ENCODE measurements around the gene RNF144B. TPM values are rescaled to one million over a fixed set of nuclear protein-coding genes. Genes with fewer than 3 reads are reported as not detected.
A peak's percentile ranks its signal among the peaks of the same experiment; 100 is the strongest.
"Not testable (repeated sequence)": the region's sequence is repeated elsewhere in the genome, so short reads cannot be mapped to it uniquely, and the experiment has no call there.

The RNF144B gene
- total and polyA plus RNA-seq, 4 donors = 18.1 to 96.8 (median 59.5) TPM

GRCh38 chr6:18406955-18407749 is 20.0 kb downstream of the RNF144B start:
- Histone ChIP-seq H3K27ac (ENCODE audit: low read depth in 1 of 2, low read length in 1 of 2) (no peak overlapping the region), H3K9me3 (ENCODE audit: control insufficient read depth in 4 of 4, insufficient read depth in 3 of 4, low read length in 3 of 4) (no peaks in the 10 kb centered on the region), H3K4me3 (no peak overlapping the region), H3K4me1 (ENCODE audit: control insufficient read depth in 5 of 5, insufficient read depth in 5 of 5, low read length in 5 of 5) (peaks cover 0 to 13% (median 0%) of the 10 kb centered on the region in 5 donors), H3K36me3 (ENCODE audit: control insufficient read depth in 4 of 4, insufficient read depth in 4 of 4, low read length in 4 of 4) (peaks cover 0 to 9% (median 0%) of the 10 kb centered on the region in 4 donors), H3K9ac (ENCODE audit: insufficient read depth in 1 of 2, low read length in 2 of 2) (no peak overlapping the region), H3K27me3 (ENCODE audit: control insufficient read depth in 3 of 3, insufficient read depth in 3 of 3, low read length in 2 of 3) (no peaks in the 10 kb centered on the region)
- 89 to 90% methylated on average over 4 of the region's 4 CpGs for WGBS, 2 donors
- no peak for TF ChIP-seq CTCF (IDR thresholded peaks at IDR 0.05; ENCODE audit: control extremely low read depth, extremely low read depth)
- DNase-seq = no peak
- ATAC-seq (ENCODE audit: insufficient read depth, low FRiP score) = no peak

GRCh38 chr6:18409602-18410001 is 22.5 kb downstream of the RNF144B start:
- not testable (repeated sequence) for H3K27ac ChIP-seq (ENCODE audit: low read depth in 1 of 2, low read length in 1 of 2); H3K9me3 ChIP-seq (ENCODE audit: control insufficient read depth in 4 of 4, insufficient read depth in 3 of 4, low read length in 3 of 4); H3K9ac ChIP-seq (ENCODE audit: insufficient read depth in 1 of 2, low read length in 2 of 2); H3K4me3 ChIP-seq; DNase-seq; H3K4me1 ChIP-seq (ENCODE audit: control insufficient read depth in 5 of 5, insufficient read depth in 5 of 5, low read length in 5 of 5); ATAC-seq (ENCODE audit: insufficient read depth, low FRiP score); H3K27me3 ChIP-seq (ENCODE audit: control insufficient read depth in 3 of 3, insufficient read depth in 3 of 3, low read length in 2 of 3)
- WGBS, 2 donors = 87 to 95% methylated on average over 11 of the region's 11 CpGs
- peaks cover 0 to 10% (median 0%) of the 10 kb centered on the region in 4 donors for H3K36me3 ChIP-seq (ENCODE audit: control insufficient read depth in 4 of 4, insufficient read depth in 4 of 4, low read length in 4 of 4)

GRCh38 chr6:18410412-18410811 is 23.3 kb downstream of the RNF144B start:
- H3K4me1 ChIP-seq (ENCODE audit: control insufficient read depth in 5 of 5, insufficient read depth in 5 of 5, low read length in 5 of 5) = peaks cover 0 to 8% (median 0%) of the 10 kb centered on the region in 5 donors
- ATAC-seq (ENCODE audit: insufficient read depth, low FRiP score) = no peak
- H3K9me3 ChIP-seq (ENCODE audit: control insufficient read depth in 4 of 4, insufficient read depth in 3 of 4, low read length in 3 of 4) = no peaks in the 10 kb centered on the region
- WGBS, 2 donors = 71 to 73% methylated on average over 3 of the region's 3 CpGs
- TF ChIP-seq CTCF (IDR thresholded peaks at IDR 0.05; ENCODE audit: control extremely low read depth, extremely low read depth) = no peak
- H3K27me3 ChIP-seq (ENCODE audit: control insufficient read depth in 3 of 3, insufficient read depth in 3 of 3, low read length in 2 of 3) = no peaks in the 10 kb centered on the region
- H3K27ac ChIP-seq (ENCODE audit: low read depth in 1 of 2, low read length in 1 of 2) = peak overlapping the region in 1 of 2 donors; percentile 37
- no peak for DNase-seq
- H3K9ac ChIP-seq (ENCODE audit: insufficient read depth in 1 of 2, low read length in 2 of 2) = no peak overlapping the region
- peaks cover 0 to 10% (median 0%) of the 10 kb centered on the region in 4 donors for H3K36me3 ChIP-seq (ENCODE audit: control insufficient read depth in 4 of 4, insufficient read depth in 4 of 4, low read length in 4 of 4)
- H3K4me3 ChIP-seq = no peak overlapping the region

- WGBS, 2 donors = 18 to 44% methylated on average over 1 of the region's 1 CpG
- no peak for TF ChIP-seq CTCF (IDR thresholded peaks at IDR 0.05; ENCODE audit: control extremely low read depth, extremely low read depth)
- Histone ChIP-seq H3K36me3 (ENCODE audit: control insufficient read depth in 4 of 4, insufficient read depth in 4 of 4, low read length in 4 of 4) (peaks cover 0 to 8% (median 0%) of the 10 kb centered on the region in 4 donors), H3K27me3 (ENCODE audit: control insufficient read depth in 3 of 3, insufficient read depth in 3 of 3, low read length in 2 of 3) (no peaks in the 10 kb centered on the region), H3K9me3 (ENCODE audit: control insufficient read depth in 4 of 4, insufficient read depth in 3 of 4, low read length in 3 of 4) (no peaks in the 10 kb centered on the region), H3K4me1 (ENCODE audit: control insufficient read depth in 5 of 5, insufficient read depth in 5 of 5, low read length in 5 of 5) (peaks cover 0 to 10% (median 0%) of the 10 kb centered on the region in 5 donors), H3K4me3 (no peak overlapping the region), H3K9ac (ENCODE audit: insufficient read depth in 1 of 2, low read length in 2 of 2) (no peak overlapping the region), H3K27ac (ENCODE audit: low read depth in 1 of 2, low read length in 1 of 2) (no peak overlapping the region)
- ATAC-seq (ENCODE audit: insufficient read depth, low FRiP score) (no peak), DNase-seq (no peak)
These were observed 24.9 kb downstream of the RNF144B start for GRCh38 chr6:18412068-18412467.
